GM18907 (cell line): ENCODE results near the gene IL7R.
A peak's percentile ranks its signal among the peaks of the same experiment; 100 is the strongest.
"Not testable (repeated sequence)": the region's sequence is repeated elsewhere in the genome, so short reads cannot be mapped to it uniquely, and the experiment has no call there.

Experiments
- ATAC-seq: cut with Tn5 transposase; IDR thresholded peaks from one replicate; pipeline ENCODE4 v1.9.1; 2021; ENCODE audit warnings: mild to moderate bottlenecking, moderate library complexity; ENCODE audit not compliant: unreplicated experiment

IL7R gene

DNA sequence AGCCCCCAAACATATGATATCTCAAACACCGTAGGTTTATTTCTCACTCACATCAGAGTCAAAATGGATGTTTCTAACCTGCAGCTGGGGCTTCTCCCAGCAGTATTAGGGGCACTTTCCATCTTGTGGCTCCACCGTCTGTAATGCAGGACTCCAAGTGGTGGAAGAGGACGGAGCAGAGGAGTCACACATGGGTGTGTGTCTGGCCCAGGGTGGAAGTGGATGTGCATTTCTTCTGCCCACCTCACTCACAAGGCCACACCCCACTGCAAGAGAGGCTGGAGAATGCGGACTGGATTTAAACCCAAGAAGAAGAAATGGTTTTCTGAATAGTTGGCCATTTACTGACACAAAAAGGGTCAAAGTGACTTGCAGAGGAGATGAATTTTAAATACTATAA is 13.9 kb downstream of the IL7R start:
- ATAC-seq: no peak

DNA sequence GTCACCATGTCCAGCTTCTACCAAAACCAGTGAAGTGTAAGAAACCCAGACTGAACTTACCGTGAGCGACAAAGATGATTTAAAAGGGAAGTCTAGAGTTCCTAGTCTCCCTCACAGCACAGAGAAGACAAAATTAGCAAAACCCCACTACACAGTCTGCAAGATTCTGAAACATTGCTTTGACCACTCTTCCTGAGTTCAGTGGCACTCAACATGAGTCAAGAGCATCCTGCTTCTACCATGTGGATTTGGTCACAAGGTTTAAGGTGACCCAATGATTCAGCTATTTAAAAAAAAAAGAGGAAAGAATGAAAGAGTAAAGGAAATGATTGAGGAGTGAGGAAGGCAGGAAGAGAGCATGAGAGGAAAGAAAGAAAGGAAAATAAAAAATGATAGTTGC is 19.8 kb downstream of the IL7R start:
- ATAC-seq: no peak

DNA sequence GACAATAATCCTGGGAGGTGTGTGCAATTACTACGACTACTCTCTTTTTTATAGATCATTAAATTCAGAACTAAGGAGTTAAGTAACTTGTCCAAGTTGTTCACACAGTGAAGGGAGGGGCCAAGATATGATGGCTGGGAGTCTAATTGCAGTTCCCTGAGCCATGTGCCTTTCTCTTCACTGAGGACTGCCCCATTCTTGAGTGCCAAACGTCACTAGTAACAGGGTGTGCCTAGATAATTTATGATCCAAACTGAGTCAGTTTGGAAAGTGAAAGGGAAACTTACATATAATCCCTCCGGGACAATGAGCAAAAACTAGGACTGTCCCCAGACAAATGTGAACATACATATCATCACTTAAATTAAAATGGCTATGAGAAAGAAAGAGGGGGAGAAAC is 20.2 kb downstream of the IL7R start:
- no peak for ATAC-seq

DNA sequence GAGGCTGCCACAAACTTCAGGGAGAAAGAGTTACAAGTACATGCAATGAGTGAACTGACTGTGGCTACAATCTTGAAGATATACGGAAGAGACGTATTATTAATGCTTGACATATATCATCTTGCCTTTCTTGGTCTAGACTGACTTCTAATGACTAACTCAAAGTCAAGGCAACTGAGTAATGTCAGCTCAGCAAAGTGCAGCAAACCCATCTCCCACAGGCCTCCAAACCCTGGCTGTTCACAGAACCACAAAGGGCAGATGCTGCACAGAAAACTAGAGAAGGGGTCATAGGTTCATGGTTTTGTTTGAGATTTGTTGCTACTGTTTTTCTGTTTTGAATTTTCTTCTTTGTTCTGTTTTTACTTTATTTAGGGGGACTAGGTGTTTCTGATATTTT is 21.0 kb downstream of the IL7R start:
- no peak for ATAC-seq

DNA sequence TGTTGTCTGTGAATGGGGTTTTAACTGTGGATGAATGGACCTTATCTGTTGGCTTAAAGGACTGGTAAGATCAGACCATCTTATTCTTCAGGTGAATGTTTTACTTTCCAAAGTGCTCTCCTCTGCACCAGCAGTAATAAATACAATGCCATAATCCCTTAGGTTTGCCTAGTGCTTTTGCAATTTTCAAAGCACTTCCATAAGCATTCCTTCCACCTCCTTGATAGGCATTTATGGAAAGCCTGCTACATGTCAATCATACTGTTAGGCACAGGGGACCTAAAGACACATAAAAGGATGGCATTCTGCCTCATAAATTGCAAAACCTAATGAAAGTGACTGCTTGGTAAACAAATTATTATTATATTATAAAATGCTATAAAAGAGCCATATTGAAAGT is 21.4 kb downstream of the IL7R start:
- ATAC-seq: no peak

DNA sequence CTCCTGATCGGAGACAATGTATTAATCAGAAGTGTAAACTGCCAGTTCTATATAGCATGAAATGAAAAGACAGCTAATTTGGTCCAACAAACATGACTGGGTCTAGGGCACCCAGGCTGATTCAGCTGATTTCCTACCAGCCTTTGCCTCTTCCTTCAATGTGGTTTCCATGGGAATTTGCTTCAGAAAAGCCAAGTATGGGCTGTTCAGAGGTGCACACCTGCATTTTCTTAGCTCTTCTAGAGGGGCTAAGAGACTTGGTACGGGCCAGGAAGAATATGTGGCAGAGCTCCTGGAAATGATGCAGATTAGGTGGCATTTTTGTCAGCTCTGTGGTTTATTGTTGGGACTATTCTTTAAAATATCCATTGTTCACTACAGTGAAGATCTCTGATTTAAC is 22.4 kb downstream of the IL7R start:
- ATAC-seq: no peak

DNA sequence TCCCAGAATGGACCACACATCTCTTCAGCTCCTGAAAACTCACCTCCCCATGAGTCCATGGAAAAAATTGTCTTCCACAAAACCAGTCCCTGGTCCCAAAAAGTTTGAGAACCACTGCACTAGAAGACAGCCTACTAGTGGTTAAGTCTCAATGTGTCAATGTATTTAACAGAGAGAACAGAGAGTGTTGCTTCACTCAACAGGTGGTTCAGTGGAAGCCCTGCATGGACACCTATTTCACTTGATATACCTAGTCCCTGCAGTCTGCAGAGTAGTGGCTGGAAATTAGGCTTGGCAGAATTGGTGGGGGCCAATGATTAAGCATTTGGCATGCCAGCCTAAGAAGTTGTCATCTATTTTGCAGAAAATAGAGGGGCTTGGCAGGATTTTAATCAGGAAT is 23.0 kb downstream of the IL7R start:
- no peak for ATAC-seq

DNA sequence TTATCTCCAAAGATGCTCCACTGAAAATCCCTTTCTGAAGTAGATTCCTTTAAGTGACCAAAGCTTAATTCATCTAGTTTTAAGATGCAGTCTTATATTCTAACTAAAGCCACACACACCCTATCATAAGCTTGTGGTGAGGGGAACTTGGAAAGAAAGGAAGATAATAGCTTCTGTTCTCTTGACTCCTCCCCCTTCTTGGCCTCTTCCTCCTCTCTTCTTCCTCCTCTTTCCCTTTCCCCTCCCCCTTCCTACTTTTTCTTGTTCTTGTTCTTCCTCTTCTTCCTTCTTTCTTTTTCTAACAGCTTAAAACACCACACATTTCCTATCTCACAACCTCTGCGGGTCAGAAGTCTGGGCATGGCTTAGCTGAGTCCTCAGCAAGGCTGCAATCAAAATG is 23.5 kb downstream of the IL7R start:
- no peak for ATAC-seq

DNA sequence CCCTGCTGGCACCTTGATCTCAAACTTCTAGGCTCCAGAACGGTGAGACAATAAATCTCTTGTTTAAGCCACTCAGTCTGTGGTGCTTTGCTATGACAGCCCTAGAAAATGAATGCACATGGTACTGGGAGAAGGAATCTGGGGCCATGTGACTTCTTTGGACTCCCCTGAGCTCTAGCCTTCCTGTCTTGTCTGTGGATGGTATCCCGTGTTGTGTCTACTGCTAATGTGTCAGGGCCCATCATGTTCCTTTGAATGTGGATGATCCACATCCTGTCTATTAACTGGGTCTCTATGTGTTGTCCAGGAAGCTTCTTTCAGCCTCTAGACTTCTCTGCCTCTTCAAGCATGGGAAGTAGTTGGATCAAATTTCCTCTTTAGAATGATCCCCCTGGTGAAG is 25.1 kb downstream of the IL7R start:
- no peak for ATAC-seq

DNA sequence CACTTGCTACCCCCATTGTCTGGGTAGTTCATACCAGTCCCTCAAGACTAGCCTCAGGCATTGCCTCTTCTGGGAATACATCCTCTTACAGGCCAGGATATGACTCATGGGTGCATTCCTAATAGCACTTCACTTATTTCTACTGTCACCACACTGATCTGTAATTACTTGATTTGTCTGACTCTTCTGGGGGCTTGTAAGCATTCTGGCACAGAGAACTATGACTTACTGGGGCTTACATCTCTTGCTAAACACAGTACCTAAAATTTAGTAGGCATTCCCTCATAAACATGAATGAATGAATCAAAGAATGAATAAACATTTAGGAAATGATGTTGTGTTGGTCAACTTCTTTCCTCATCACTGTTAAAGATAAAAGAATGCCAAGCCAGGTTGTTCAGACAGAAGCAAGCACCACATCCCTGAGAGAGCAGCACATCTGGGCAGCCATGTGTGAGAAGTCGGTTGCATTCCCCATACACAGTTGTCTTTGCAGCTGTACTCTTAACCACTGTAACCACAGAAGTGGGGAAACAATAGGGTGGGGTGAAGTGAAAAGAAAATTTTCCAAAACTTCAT is 27.6 kb downstream of the IL7R start:
- ATAC-seq: peak; percentile 54

DNA sequence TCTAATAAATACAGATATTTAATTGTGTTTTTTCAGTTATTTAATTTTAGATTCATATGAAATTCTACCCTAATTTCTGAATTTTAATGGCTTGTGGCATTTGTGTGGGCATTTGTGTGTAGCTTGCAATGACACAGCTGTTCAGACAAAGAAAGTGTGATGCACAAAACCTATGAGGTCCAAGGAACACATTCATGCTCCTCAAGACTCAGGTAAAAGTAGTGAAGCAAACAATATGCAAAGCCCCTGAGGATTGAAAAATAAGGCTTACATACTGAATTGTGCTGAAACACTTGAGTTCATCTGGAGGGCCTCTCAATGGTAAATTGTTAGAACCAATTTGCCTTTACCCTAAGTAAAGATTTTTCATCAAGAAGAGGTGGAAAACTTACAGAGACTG is 28.1 kb downstream of the IL7R start:
- ATAC-seq: no peak

DNA sequence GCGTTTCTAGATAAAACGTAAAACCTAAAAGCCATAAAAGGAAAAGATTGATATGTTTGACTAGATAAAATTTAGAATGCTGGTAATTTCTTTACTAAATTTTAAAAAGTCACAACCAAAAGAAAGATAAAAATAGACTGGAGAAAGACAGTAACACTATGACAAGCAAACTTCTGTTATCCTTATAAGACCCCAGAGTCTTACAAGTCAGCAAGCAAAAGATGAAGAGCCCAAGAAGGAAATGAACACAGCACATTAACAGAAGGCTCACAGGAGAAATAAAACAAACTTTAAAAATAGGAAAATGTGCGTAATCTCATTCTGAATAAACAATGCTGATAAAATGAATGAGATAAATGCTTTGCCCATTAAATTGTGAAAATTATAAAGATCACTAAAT is 29.7 kb downstream of the IL7R start:
- ATAC-seq: no peak

DNA sequence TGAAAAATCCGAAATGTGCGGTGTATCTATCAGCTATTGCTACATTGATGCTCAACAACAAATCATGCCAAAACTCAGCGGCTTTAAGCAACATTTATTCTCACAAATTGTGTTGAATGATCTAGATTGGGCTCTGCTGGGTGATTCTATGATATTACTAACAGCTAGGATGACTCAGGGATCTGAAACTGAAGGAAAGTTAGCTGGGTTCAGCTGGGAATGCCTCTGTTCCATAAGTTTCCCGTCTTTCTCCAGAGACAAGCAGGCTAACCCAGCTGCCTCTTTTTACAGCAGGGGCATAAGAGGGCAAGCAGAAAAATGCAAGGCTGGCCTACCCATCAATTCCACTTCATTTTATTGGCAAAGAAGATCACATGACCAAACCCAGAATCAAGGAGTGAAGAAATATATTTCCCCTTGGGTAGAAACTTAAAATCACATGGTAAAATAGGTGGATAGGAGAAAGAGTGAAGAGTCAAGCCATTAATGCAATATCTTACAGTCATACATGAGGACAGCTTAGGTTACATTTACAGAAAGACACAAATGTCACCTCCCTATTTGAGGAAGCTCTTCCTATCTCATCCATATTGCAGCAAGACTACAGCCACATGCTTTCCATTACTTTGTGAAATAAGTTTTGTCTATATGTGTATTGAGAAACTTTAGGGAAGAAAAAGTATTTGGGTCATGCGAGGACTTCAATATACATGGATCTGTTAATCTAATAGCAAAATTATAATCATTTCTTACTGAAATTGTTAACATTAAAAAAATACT is 30.8 kb downstream of the IL7R start:
- ATAC-seq: no peak

DNA sequence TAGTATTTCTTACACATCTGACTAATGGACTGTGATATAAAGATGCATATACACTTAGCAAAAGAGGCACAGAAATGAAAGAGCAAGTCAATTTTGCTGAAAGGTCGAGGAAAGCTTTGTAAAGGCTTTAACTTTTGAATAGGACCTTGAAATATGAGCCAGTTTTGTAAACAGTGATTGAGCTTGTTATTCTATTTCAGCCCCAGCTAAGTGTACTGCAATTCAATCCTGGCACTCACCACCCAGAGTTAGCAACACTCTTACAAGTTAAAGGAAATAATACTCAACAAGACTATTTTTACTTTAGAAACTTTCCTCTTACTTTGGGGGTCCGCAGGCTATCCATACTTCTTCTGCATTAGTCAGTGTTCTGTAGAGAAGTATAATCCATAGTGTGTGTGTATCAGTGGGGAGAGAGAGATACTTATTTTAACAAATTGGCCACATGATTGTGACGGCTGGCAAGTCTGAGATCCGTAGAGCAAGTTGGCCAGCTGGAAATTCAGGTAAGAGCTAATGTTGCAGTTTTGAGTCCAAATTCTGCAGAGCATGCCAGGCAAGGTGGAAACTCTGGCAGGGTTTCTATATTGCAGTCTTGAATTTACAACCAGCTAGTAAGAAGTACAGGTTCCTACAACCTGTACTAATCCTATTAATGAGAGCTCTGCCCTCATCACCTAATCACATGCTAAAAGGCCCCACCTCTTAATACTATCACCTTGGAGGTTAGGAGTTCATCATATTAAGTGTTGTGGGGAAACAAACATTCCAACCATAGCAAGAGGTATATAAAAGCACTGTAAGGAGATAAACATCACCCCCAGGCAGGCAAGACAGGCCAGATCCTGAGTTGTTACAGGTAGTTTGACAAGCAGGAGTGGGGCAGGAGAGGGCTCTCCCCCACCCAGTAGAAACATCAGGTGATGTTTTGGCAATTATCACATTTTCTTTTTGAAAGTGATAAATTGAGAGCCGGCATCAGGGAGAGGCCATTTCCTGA is 33.6 kb downstream of the IL7R start:
- ATAC-seq: no peak

DNA sequence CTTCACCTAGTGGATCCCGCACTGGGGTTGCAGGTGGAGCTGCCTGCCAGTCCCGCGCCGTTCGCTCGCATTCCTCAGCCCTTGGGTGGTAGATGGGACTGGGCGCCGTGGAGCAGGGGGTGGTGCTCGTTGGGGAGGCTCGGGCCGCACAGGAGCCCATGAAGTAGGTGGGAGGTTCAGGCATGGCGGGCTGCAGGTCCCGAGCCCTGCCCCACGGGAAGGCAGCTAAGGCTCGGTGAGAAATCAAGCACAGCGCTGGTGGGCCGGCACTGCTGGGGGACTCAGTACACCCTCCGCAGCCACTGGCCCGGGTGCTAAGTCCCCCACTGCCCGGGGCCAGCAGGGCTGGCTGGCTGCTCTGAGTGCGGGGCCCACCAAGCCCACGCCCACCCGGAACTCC is 36.1 kb downstream of the IL7R start:
- ATAC-seq: not testable (repeated sequence)

DNA sequence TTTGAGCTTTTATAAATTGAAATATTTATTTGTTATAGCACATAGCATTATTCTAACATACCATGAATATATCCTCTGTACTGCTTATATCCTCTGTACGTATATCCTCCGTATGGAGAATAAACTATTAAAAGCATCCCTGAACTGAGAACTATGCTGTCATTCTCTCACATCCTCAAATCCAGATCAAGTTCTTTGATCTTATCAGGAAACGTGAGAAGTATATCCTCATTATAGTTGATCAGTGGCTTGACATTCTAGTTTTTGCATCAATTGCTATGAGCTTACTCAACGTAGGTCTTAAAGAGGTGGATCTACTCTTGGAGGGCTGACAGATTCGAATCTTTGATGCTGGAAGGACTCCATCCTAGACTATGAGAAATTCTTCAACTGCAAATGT is 37.4 kb downstream of the IL7R start:
- no peak for ATAC-seq

DNA sequence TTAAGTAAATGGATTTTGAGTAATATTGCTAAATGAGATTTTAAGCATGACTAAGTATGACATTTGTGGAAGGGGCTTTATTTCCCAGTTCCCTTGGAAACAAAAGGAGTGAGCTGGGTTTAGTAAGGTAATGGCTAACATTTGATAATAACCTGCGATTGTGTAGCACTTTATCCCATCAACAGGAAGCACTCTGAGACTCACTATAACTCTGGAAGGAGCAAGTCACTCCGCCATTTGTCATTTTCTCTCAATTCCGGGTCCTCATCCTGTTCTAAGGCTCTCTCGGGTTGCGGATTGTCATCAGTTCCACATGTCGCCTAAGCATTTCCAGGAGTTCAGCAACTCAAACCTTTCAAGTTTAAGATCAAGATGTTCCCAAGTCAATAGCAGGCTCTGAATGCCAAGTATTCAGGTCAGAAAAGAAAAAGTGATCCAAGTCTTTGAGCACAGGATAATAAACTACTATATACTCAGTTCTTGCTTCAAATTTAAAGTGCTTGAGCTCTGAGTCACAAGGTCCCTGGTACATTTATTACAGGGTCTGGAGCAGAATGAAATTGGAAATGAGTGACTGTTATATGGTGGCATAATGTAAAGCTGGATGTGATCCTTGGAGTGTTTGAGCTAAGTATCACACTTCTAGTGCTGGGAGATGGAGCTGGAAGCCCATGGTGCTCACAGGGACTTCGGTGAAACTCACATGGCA is 42.4 kb downstream of the IL7R start:
- ATAC-seq: no peak

DNA sequence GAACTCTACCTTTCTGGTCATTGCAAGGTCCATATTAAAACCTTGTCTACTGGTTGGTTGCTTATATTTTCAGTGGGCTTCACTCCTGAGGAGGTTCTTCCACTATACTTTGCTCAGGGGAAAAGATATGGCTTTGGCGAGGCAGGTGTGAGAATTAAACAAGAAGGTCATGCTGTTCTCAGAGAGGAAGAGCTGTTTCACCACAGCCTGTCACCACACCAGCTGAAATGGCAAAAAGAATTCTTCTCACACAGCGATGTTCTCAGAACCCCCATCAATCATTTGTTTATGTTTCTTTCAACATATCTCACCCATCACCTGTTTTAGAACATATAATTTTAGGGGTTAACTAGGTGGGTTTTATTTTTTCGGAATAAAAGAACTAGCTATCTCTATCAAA is 43.1 kb downstream of the IL7R start:
- no peak for ATAC-seq

DNA sequence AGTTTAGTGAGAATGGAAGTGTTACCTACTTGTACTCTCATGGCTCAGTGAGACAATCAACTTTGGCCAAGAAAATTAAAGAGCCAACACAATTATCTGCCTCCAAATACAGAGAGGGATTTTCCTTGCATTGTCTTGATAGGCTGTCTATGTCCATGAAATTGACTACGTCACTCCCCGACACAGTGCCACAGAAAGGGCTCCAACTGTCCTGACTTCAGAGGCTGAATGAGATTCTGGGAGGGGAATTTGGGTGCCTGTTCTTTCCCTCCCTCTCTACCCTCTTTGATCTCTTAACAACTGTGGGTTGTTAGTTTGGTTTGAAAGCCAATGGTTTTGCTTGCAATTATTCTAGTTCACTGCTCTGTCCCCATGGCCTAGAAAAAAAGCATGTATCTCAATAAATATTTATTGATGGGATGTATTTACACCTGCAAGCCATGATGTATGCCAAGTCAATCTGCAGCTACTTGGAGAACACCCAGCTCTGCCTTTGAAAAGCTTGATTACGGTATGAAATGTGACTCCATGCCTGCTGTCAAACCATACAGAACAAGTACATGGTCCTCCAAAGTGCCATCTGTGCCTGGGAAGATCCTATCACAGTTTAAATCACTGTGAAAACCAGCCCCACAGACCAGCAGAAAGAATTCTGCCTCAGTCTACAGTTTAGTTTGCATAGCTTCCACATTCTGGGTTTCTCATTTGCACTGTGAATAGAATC is 44.4 kb downstream of the IL7R start:
- no peak for ATAC-seq

DNA sequence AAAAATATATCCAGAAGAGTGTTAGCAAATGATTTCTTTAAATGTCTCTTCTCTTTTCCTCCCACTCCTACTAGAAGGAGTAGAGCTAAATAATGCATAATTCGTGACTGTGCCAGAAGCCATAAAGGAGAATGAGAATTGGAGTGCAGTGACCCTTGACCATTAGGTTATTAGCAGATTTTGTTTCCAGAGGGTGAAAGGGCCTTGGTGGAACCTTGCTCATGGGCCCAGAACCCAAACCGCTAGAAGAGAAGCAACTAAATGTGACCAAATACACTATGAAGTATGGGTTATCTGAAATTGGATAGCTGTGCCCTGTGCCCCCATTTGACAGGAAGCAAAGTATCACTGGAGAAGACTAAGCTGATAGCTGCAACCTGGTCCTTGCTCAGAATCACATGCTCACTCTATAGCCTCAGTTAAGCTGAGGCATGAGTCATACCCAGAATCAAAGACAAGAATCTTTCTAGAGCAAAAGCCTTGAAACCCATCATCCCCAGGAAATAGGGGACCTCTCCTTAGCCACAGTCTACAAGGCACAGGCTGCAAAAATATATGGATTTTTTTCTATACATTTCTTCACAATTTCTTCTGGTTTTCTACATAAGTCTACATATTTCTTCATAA is 45.5 kb downstream of the IL7R start:
- ATAC-seq: peak; percentile 64
